HG03039 (cell line): ENCODE data around the gene LDHD.

Source experiments
- ATAC-seq: cut with Tn5 transposase; IDR thresholded peaks from one replicate; pipeline ENCODE4 v1.9.1; 2021; ENCODE audit warnings: mild to moderate bottlenecking, moderate library complexity; ENCODE audit not compliant: unreplicated experiment

LDHD gene

DNA sequence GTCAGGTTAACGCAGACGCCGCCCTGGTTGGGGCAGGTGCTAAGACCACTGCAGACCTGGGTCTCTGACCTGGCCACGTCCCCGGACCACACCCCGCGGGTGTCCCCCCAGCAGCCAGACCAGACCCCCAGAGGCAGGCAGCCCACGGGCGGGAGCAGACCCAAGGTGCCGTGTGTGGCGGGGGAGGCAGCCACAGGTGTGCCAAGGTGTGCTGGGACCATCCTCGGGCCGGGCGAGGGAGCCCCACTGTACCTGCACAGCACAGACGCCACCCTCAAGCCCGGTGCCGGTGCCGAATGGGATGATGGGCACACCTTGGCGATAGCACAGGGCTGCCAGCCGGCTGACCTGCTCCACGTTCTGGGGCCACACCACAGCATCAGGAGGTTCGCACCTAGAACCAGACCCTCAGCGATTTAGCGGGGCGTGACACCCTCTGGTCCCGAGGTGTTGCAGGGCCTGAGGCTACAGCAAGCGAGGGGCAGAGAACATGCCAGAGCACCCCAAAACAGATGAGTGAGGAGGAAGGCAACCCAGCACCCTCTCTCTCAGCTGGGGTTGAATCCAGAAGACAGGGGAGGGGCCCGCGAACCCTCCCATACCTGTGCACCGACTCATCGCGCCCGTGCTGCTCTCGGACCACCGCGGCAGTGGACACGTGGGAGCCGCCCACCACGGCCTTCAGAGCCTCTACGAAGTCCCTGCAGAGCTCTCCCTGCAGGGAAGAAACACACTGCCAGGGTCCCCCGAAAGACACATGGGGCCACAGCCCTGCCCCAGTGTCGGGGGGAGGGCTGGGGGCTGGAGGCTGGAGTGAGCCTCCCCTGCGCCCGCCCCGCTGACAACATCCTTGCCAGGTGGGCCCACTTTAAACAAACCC is 1.4 kb downstream of the LDHD start:
- ATAC-seq: no peak

DNA sequence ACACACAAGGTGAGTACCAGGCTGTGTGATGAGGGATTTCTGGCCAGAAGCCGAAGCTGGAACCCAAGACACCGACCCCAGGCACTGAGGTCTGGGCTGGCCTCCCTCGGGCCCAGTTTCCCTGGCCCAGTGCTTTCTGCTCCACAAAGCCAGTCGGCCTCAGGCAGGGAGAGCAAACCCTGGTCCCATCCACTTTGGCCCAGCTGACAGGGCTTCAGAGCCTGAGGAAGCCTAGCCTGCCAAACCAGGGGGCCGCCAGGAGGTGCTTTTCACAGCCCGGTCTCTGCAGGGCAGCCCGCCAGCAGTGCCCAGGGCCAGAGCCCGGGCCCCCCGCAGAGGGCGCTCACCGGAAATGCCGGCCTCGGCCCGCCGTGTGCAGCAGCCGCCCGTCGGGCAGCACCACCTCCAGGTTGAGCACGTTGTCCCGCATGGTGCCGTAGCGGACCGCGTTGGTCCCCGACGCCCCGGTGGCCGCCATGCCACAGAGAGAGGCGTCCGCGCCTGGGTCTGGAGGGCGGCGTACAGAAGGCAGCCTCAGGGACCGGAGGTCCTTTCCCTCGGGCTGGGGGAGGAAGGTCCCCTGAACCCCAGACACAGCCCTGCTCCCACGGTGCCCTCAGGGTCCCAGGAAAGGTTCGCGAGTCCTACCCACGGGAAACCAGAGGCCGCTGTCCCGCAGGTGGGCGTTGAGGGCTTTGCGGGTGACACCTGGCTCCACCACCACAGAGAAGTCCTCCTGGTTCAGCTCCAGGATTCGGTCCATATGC is 2.2 kb downstream of the LDHD start:
- no peak for ATAC-seq

DNA sequence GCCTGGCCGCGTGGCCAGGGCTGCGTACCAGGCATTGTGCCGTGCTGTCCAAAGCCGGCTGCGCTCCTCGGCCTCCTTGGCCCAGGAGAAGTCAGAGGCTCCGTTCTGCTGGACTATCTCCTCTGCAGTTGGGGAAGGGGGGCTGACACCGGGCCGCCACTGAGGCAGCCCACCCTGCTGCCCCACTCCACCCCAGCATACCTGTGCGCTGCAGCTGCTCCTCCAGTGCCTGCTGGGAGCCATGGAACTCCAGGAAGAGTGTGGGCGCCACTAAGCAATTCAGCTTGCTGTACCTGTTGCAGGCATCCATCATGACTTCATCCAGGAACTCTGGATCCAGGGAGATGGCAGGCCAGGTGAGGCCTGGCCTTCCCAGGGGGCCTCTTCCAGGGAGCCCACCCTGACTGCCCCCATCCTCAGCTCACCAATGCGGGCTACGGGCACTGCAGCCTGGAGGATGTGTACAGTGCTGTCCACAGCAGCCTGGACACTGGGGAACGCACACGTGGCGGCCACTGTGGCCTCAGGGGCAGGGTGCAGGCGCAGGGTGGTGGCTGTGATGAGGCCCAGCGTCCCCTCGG is 2.9 kb downstream of the LDHD start:
- ATAC-seq: no peak

DNA sequence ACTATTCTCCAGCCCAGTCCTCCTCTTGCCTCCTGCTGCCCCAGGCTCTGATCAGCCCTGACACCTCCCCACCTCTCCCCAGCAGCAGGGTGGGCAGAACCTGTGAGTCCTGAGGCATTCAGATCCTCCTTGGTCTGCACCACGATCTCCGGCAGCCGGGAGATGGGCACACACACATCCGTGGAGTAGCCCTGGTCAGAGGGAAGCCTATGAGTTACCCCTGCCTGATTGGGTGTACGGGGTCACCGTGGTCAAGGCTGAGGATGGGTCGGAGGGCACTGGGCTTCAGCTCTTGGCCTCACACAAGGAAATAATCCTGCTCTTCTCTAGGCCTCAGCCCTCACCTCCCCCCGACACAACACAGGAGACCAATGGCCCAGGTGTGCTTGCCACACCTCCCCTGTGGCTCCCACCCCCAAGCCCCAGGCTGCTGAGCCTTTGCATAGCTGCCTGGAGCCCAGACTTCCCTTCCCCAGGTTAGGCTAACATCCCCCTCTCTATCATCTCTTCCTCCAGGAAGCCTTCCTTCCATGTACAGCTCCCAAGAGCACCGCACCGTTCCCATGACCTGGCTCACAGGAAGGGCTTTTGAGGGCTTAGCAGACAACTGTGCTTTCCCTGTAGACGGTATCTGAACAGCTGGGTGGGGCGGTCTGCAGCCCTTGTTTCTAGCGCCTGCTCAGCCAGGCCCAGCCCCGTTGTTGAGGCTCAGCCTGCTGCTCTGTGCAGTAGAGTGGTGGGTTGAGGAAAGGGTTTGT is 3.7 kb downstream of the LDHD start:
- no peak for ATAC-seq

DNA sequence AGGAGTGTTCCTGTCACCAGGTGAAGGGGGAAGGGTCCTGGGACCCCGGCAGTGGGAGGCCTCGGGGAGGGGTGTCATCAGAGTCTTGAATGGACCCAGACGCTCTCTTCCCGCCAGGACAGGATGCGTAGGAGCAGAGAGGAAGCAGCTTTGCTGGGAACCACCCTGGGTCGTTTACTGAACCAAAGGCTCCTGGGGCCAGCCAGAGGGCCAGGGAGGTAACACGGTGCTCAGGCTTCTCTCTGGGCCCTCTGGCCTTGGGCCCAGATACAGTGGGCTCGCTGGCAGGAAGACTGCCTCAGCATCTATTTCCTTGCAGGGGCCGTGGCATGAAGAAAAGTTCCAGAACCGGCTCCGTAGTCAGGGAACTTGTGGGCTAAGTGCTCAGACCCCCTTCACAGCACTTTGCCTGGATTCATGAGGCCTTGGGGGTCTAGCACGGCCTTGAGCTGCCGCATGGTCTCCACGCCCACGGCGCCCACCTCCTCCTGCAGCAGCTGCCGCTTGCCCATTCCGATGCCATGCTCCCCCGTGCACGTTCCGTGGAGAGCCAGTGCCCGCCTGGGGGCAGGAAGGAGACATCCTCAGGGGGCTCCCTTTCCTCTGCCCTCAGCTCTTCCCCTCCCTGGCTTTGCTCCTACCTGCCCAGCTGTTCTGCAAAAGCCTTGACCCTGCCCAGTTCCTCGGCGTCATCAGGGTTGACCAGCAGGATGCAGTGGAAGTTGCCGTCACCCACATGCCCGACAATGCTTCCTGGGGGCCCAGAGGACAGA is 4.4 kb downstream of the LDHD start:
- ATAC-seq: no peak

DNA sequence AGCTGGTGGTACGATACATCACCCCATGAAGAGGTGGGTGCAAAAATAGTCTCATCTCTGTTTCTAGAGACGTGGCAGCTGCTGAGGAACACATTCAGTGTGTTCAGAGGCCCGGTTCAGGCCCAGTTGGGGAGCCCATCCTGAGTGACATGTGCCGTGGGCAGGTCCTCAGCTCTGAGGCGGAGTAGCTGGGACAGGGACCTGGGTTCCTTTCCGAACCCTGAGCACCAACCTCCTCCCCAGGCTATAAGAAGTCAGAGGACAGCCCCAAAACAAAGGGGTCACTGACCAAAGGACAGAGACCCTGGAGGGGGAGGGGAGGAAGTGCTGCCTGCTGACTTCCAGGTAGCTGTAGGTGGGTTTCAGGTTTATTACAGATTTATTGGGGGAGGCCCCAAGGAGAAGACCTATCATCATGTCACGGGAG is 5.1 kb downstream of the LDHD start:
- peak; percentile 9 for ATAC-seq

DNA sequence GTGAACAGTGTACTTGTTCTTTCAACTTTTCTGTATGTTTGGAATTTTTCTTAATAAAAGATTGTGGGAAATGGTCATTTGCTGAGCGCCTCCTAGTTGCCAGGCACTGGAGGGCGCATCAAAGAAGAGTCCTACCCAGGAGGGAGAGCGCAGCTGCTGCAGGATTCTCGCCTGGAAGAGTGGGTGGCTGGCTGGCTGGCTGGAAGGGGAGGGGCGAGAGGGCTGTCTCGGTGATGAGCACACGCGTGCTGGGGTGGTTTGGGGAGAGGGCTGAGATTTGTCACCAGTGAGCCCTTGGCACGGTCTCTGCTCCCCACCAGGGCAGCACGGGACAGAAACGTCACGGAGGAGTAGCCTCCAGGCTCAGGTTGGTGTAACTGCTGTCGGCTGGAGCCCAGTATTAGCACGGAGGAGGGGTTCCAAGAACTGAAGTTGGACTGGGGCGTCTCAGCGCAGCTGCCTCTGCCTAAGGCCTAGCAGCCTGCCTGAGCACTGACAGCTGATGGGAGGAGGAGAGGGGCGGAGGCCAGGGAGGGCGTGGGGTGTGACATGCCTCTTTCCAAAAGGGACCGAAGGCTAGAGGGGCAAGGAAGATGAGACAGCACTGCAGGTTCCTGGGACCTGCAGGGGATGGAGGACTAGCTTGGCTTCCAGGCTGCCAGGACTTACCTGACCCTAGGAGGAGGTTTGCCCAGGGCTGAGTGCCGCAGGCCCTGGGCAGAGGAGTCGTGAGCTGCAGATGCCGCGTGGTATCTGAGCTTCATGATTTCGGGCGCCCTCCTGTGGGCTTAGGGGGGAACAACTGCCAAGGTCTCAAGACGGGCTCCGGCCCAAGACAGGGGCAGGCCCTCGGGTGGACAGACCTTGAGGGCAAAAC is 5.7 kb downstream of the LDHD start:
- ATAC-seq: peak; percentile 74

DNA sequence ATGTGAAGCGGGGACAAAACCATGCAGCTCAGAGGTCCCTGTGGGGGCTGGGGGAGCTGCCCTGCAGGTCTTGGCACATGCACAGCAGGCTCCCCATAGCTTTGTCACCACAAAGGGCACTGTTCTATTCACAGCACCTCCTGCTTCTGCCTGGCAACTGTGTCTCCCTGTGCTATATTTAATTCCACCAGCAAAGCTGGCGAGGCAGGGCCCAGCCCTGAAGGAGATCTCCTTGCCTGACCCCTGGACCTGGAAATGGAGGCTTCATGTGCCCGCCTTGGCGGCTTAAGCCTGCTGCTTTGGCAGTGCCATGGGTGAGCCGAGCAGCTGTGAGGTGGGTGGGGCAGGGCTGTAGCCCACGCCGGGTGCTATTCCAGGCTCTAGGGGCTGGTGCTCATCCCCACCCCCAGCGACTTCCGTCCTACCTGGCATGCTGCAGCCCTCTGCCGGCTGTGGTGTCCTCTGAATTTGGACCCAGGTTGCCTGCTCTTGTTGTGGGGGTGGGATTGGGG is 6.8 kb downstream of the LDHD start:
- no peak for ATAC-seq

DNA sequence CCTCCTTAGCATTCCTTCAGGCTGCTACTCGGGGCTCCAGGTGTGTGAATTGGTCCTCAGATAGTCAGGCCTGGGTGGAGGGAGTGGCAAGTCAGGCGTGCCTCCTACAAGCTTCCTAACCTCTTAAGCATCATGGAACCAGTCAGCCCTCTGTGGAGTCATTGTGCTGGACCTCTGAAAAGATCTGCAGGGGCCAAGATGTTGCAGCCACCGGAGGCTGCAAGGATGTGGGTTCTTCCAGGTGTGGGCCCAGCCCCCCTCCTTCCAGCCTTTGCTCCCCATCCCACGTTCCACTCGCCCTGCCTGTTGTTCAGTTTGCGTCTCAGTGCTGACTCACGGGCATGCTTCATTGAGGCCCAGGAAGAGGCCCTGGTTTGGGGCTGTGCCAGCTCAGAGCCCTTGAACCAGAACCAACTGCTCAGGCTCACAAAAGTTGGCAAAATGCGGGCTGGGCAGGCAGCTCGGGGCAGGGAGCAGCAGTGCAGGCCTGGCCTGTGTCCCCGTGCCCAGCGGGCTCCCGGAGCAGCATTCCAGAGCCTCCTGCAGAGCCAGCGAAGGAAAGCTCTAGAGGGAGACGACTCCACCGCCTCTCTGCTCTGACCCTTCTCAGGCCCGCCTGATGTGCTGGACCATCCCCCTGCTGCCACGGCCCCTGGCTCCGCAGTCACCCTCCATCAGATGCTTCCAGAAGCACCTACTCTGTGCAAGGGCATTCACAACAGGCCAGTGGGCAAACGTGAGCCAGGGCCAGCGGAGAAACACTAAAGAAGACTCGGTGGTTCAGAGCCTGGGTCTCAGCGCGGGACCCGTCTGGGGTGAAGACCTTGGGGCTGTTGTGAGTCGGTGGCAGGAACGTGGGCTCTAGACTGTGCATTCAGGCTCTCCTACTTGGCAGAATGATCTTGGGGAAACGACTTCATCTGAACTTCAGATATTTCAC is 7.5 kb downstream of the LDHD start:
- no peak for ATAC-seq

DNA sequence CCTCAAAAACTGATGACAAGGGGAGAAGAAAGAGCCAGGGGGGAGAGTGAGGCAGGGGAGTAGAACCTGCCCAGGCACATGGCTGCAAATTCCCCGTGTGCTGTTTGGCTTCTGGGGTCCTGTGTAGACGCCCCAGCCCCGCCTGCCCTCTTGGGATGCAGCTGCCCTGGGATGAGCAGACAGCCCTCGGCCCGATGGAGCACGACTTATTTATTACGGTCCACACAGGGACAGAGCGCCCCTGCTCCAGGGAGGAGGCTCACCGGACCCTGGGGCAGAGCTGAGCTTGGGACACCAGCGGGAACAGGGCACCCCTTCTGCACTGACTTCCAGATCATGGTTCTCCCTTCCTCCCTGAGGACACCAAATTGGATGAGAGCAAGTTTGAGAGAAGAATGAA is 9.1 kb downstream of the LDHD start:
- no peak for ATAC-seq

DNA sequence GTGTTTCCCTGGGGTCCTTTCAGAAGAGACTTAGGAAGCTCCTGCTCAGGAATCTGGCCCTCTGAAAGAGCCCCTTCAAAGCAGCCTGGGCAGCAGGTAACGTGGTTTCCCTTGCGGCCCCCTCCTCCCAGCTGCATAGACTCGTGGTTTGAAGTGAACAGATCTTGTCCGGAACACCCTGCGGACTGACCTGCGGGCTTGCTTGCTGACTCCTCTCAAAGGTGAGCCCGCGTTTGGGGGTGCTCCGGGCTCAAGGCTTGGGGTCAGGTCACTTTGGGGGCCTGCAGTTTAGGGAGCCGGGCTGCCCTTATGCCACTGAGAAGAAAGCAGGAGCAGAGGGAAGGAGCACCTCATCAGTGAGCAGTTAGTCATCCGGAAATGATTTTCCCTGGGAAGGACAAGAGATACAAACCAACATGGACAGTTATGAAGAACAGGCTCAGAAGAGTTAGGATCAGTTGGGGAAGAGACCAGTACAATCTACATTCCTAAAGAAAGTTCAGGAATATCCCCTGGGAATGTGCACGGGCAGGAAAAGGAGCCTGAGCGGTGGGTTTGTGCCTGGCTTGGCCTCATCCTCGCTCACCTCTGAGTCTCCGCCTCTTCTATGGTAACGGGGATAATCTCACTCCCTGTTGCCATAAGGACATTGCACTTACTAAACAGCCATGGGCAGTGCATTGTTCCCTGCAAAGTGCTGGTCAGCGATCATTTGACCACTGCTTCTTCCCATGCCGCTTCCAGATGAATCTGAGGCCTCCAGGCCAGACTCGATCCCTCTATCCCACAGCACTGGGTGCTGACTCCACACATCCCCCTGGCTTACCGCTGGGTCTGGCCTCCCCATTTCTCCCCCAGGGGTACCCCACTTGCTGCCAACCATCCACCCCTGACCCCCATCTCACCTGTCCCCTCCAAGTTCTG is 10.0 kb downstream of the LDHD start:
- no peak for ATAC-seq

DNA sequence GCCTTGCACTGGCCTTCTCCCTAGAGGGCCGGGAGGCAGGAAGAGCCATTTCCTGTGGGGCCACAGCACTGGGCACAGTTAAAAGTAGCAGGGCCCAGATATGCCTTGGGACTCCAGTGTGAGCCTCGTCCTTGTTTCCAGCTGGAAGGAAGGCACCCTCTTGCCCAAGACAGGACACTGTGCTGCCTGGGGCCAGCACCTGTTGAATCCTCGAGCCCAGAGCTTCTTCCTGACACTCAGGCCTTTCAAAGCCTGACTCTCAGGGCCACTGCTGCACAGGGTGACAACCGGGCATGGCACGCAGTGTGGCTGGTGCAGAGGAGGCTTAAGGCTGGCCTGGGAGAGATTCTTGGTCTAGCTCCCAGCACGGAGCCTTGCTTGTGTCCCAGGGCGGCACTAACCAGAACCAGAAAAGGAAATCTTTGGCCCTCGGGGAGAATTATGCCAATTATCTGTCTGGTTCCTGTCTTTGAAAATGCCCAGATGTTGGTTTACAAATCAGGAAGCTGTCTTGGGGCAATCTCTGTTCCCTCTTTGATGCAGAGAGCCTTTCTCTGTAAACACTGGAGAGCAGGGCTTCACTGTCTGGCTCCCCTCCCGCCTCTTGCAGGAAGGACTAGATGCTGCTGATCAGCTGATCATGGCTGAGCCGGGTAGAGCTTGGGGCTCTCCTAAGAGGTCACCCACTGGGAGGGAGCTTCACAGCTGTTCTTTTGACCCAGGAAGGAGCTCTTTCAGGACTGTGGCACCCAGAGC is 11.1 kb downstream of the LDHD start:
- ATAC-seq: no peak

DNA sequence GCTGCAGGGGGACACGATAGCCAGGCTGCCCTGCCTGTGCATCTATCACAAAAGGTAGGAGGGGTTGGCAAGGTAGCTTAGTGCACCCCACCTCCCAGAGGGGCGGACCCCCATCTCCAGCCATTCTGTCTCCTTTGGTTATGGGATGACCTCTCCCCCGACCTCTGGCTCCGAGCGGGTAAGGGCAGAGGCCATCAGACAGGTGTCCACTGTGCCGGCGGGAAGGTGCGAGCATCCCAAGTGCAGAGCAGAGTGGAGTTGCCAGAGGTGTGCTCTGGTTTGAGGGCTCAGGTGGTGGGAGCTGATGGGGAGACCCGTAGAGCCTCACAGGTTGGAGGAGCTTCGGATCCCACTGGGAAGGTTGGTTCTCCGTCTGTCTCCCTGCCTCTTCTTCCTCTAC is 11.7 kb downstream of the LDHD start:
- no peak for ATAC-seq

DNA sequence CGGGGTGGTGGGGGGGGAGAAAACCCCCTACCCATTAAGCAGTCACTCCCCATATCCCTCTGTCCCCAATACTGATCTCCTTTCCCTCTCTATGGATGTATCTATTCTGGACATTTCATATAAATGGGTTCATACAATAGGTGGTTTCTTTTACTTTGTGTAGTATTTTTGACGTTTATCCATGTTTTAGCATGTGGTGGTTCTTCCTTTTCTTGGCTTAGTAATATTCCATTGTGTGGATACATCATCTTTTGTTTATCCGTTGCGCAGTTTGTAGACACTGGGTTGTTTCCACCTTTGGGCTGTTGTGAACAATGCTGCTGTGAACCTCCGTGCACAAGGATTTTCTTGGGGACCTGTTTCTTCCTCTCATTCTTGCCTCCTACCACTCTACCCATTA is 12.6 kb downstream of the LDHD start:
- ATAC-seq: no peak

DNA sequence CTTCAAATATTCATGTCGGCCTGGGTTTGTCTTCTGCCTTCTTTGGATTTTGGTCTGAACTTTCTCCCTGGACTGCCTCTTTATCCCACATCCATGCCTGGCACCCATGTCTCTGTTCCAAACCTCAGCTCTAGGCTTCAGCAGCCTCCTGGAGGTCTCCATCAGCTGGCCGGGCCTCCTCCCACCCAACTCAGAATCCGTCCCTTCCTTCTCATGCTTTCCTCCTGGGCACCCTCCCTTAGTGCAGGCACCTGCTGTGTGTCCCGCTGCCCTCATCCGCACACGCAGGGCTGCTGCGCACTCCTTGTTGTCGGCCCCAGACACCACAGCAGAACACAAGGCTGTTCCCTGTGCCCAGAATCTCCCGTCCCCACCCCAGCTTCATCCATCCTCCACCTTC is 14.0 kb downstream of the LDHD start:
- no peak for ATAC-seq

DNA sequence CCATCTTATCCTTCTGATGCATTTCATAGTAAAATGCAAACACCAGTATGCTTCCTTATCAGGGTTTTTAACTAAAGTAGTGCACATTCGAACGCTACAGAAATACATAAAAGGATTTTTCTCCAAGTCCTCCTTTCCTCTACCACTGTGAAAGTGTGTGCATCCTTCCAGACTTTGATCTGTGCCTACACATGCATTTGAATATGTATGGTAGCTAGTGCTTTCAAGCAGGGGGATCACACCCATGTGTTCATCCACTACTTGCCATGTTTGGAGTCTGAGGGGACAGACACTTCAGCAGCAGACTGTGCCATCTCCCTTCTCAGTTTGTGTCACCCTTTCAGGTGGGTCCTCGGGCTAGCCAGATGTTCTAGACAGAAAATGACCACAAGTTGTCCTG is 14.9 kb downstream of the LDHD start:
- ATAC-seq: no peak
